TTC549 (cell line): Measurements from ENCODE around the gene ACLY.
"Not testable (repeated sequence)": the region's sequence is repeated elsewhere in the genome, so short reads cannot be mapped to it uniquely, and the experiment has no call there.

Source experiments
- FAIRE-seq: peaks from 2 replicates; lab custom pipeline; 2012; peaks lifted over from hg19 to GRCh38; lab: Jason Lieb, UNC

Gene ACLY

DNA sequence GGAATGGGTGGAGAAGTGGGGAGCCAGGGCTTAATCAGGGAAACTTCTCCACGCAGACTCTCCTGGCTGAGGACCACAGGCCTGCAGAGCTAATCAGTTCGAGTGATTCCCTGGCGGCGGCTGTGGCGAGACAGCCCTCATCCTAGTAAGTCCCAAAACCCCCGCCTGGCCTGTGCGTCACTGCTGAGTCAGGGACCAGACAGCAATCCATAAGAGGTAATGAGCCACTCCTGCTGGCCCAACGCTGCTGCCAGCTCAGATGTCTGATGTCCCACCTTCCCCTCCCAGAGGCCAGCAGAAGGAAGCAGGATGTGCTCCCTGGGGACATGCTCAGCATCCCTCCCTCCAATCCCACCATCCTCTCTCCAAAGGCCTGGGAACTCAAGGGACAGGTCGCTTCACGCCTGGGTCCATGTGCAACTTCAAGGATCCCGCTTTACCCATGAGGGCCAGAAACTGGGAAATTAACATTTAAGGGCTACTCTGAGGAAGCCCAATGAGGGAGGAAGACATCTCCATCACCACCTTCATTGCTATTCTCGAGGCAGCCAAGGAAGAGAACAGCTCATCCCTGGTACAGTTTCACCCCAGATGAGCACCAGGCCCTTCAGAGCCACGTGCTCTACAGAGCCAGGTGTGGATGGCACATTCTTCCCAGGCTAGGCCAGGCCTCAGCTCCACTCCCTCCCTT lies 7.9 kb downstream of the ACLY start:
- no peak for FAIRE-seq

- FAIRE-seq: no peak
Observed at GRCh38 chr17:41909088-41909487, 9.7 kb downstream of the ACLY start.

- no peak for FAIRE-seq
Observed at GRCh38 chr17:41907633-41908539, 10.9 kb downstream of the ACLY start.

DNA sequence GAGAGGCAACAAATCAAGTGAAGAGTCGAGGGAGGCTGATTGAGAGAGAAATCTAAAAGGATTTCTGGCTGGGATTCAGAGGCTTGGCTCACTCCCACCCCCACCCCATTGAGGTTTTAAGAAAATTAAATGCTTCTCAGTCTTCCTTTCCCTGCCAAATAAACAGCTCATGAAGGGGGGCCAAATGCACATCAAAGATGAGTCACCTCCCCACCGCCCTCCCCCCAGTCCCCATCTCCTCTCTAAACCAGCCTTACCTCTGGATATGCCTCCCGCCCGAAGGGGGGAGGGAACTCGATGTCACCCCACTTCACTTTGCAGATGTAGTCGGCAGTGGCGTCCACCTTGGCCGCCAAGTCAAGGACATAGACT lies 11.6 kb downstream of the ACLY start:
- no peak for FAIRE-seq

DNA sequence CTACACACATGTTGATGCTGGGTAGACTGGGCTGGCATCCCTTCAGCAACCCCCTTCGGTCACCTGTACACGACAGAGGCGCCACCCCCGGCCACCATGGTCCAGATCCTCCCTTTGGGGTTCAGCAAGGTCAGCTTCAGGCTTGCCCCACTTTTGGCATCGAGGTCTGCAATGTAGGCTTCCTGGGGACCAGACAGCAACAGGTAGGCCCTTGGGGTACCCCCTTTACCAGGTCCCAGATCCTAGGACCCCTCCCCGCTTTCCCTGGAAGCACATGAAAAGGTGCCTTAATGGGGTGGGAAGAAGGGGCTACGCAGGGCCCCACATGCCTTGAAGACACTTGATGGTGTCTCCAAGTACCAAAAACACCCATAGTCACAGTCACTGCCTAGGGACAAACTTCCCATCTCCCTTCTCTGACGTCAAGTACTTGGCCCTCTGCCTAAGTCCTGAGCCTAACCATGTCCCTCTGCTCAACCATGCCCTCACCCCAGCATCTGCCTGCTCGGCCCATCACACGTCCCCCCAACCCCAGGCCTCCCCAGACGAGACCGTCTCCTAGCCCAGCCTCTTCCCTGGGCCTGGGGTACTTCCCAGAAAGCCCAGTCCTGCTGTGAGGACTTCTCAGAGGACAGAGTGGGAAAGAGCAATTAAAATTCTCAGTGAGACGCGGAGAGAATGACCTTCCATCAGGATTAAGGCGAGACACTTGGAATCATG lies 12.1 kb downstream of the ACLY start:
- FAIRE-seq: no peak

DNA sequence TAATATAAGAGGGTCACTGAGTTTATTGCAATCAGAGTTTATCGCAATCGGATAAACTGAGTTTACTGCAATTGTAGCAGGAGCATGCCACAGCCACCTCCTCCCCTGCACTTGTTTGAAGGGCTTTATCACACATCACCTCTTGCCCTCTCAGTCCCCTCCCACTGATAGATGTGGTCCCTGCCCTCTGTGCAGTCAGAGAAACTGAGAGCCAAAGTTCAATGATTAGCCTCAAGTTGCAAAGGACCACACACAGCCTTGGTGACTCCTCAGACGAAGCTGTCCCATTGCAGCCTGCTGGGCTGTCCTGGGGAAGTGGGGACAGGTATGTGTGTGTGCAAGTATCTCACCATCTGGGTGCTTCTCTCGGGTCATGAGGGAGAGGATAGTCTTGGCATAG lies 13.6 kb downstream of the ACLY start:
- FAIRE-seq: no peak

DNA sequence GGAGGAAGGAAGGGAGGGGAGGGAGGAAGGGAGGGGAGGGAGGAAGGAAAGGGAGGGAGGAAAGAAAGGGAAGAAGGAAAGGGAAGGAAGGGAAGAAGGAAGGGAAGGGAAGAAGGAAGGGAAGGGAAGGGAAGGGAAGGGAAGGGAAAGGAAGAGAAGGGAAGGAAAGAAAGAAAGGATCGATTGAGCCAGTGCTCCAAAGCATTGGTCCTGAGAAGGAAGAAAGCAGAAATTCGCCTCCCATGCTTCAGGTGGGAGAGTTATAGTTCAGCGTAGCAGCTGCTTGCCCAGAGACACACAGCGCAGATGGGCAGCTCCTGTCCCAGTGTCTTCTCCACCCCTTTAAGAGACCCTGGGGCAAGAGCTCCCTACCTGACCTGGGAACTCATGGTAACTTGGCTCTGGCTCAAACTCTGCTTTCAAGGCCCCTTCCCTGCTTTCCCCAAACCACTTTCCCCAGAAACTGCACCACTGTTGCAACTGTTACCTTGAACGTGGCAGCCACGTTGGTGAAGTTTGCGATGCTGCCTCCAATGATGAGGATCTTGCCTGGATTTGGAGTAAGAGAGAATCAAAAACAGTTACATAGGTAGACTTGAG lies 14.4 kb downstream of the ACLY start:
- FAIRE-seq: no peak

GRCh38 chr17:41901646-41902045 lies 17.1 kb downstream of the ACLY start:
- no peak for FAIRE-seq

DNA sequence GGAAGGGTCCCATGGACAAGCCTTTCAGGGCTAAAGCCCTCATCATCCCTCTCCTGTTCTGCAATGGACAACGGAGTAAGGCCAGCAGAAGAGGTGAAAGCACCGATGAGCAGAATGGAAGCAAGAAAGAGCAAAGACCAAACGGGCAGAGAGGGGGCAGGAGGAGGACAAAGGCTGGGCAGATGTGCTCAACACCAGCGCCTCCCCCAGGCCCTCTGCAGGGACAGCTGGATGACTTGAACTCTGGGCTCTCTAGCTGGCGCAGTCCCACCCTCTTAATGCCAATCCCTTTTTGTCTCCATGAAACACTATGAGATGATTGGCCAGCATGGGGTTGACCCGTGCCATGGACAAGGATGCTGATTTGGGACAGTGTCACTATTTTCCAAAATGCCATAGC lies 22.0 kb downstream of the ACLY start:
- FAIRE-seq: no peak

DNA sequence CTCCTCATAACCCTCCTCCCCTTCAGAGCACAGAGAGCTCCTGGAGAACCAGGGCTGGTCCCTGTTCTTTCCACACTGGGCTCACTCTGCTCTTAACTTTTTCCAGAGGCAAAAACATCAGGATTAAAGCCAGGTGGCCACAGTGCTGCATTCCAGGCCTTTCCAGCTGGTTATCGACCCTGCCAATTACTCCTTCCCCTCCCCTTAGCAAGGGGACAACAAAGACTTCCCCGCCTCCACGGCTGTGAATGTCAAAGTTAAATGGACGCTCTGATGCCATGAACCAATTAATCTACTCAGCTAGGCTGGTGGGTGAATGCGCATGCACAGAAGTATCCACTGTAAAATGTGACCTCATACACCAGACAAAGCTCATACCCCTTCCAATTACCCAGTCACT lies 23.1 kb downstream of the ACLY start:
- no peak for FAIRE-seq

- FAIRE-seq: no peak
Observed at GRCh38 chr17:41894791-41895331, 23.9 kb downstream of the ACLY start.

- FAIRE-seq: no peak
Observed at GRCh38 chr17:41893384-41893783, 25.4 kb downstream of the ACLY start.

DNA sequence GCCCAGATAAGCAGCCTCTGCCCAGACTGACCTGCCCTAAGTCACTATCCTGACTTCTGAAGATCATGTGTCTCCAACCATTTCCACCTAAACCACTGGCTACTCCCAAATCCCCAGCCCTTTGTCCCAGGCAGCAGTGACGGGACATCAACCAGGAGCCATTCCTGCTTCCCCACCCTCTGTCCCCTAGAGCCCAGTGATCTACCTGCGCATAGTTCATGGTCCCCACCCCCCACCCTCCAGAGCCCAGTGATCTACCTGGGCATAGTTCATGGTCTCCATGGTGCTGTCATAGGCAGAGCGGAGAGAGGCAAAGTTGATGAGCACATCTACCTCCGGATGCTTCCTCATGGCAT lies 26.8 kb downstream of the ACLY start:
- FAIRE-seq: no peak

DNA sequence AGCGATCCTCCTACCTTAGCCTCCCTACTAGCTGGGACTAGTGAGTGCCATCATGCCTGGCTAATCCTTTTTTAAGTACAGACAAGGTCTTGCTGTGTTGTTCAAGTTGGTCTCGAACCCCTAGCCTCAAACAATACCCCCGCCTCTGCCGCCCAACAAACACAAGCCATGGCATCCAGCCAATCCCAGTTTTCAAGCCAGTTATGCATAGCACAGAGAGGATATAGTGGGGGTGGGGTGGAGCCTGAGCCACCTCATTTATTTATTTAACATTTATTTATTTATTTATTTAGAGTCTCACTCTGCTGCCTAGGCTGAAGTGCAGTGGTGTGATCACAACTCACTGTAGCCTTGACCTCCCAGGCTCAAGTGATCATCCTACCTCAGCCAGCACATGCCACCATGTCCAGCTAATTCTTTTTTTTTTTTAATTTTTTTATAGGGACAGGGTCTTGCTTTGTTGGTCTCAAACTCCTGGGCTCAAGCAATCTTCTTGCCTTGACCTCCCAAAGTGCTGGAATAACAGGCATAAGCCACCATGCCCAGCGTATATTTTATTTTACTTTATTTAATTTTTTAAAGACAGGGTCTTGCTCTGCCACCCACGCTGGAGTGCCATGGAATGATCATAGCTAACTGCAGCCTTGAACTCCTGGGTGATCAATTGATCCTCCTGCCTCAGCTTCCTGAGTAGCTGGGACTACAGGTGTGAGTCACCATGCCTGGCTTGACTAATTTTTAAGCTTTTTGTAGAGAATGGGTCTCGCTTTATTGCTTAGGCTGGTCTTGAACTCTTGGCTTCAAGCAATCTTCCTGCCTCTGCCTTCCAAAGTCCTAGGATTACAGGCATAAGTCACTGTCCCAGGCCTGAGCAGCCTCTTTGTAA lies 27.4 kb downstream of the ACLY start:
- no peak for FAIRE-seq

- FAIRE-seq: no peak
Observed at GRCh38 chr17:41888332-41888965, 30.3 kb downstream of the ACLY start.

DNA sequence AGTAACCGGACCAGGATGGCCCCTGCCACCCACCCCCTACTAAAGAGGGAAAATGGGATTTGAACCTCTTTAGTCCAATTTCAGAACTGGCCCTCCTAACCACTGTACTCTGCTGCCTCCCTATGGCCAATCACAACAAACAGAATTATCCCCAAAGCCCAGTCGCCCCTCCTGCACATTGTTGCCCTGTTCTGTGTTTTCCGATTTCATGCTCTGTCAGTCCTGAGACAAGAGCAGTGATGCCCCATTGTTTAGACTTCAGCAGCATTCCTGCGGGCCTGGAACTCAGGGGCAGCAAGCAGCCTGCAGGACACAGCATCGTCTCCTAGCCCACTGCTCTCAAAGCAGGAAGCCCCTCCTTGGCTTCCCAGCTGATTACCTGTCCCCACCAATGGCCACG lies 33.0 kb downstream of the ACLY start:
- no peak for FAIRE-seq

DNA sequence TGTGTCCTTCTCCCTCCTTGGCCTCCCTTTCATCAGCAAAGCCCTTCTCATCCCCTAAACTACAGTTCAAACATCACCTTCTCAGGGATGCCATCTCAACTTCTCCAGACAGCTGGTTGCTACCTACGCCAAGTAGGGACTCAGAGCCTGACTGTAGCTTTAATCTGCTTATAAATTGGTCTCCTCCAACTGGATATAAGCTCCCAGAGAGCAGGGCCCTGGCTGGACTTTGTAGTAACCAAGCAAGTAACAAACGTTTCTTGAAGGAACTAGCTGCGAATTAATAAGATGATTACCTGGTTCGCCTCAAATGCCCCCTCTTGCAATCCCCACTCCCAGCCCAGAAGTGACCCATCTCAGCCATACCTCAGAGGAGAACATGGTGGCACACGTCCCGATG lies 36.0 kb downstream of the ACLY start:
- no peak for FAIRE-seq

- no peak for FAIRE-seq
Observed at GRCh38 chr17:41880130-41880529, 38.6 kb downstream of the ACLY start.

GRCh38 chr17:41874293-41874670 lies 44.5 kb downstream of the ACLY start:
- not testable (repeated sequence) for FAIRE-seq

- FAIRE-seq: no peak
Observed at GRCh38 chr17:41873559-41874292, 45.0 kb downstream of the ACLY start.
